ENCODE results near the gene HSD3B7.

Gene HSD3B7

DNA sequence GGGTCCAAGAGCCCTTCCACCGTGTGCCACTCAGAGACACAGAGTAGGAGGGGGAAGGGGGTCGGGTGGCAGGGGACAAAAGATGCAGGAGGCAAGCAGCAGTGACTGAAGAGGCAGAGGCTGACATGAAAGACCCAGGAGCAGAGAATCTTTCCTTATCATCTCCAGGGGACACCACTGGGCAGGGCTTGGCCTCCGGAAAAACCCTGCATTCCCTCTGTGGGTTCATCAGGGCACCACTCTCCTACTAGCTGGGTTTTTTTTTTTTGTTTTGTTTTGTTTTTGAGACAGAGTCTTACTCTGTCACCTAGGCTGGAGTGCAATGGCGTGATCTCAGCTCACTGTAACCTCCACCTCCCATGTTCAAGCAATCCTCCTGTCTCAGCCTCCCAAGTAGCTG is 46.3 kb downstream of the HSD3B7 start:
- no peak for DNase-seq

DNA sequence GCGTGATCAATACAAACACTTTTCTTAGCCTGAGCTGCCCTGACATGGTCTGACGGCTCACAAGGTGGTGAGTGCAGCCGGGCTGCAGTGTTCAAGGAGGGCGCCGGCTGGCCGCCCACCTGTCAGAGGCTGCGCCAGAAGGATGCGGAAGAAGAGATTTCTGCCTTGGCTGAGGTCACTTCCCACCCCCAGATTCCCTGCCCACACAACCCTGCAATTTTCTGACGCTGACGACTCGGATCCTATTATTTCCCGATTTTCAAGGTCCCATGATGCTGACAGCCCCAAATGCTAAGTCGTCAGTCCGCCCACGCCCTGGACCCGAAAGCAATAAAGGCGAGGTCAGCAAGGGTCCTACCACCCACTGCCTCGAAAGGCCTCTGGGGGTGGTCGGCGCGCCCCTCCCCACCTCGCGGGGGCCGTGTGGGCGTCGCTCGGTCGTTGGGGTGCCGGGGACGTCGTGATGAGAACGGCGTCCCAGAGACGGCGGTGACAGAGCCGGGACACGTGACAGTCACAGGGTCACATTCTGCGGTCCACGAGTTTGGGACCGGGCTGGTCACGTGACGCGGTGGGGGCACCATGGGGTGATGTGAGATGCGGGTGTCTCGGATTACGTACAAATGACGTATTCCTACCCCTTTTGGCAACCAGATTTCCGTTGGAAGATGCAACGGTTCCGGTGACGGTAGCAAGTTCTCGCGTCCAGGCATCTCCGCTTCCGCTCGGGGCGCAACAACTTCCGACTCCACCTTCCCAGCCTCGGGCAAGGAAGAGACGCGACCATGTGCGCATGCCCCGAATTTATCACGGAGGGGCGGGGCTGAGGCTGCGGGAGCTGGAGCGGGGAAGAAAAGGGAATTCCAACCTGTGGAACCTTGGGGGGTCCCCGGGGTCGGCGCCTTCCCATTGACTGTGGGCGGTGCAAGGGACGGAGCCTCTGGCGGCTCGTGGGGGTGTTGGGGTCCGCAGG is 48.0 kb downstream of the HSD3B7 start, which contains the start of gene STX4:
TSS of gene STX4 (plus strand) at position 823 of the 973 bp plus-strand sequence. CDS start 248 bp downstream, outside the sequence.
- peak; percentile 34 for DNase-seq

DNA sequence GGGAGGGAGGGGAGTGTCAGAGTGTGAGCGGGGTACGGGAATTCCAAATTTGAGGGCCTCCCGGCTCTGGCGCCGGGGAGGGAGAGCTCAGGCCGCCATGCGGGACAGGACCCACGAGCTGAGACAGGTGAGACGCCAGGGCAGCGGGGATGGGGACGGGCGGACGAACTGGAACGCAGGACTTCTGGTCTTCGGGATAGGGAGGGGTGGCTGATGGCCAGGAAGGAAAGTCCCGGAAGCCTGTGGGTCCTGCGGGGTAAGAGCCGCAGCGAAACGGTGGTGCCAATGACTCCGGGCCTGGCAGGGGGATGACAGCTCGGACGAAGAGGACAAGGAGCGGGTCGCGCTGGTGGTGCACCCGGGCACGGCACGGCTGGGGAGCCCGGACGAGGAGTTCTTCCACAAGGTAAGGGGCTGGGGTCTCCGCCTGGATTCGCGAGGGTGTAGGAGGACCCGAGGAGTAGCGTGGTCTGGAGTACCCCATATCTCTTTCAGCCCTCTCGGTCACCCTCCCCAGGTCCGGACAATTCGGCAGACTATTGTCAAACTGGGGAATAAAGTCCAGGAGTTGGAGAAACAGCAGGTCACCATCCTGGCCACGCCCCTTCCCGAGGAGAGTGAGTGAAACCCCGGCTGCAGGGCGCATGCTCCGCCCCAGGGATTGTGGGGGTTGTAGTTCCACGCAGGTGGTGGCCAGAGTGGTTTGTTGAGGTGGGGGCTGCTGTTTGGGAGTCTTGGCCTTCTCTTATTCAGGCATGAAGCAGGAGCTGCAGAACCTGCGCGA is 48.9 kb downstream of the HSD3B7 start:
- DNase-seq: peak; percentile 0

DNA sequence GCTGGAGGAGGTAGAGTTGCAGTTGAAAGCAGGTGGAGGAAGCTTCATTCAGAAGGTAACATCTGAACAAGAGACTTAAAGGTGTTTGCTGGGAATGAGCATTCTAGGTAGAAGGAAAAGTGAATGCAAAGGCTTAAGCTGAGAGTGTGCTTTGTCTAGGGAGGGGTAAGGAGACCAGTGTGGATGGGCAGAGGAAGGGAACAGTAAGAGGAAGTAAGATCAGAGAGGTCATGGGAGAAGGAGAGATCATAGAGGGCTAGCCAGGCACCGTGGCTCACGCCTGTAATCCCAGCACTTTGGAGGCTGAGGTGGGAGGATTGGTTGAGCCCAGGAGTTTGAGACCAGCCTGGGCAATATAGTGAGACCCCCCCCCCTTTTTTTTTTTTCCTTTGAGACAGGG is 51.7 kb downstream of the HSD3B7 start:
- DNase-seq: no peak

Measured in NCI-H2081 treated with DMSO at 0.1 percent for 48 hours (cell line).